HG02759 (cell line): ENCODE results near the gene CLDN34.

Source experiments
- ATAC-seq: cut with Tn5 transposase; IDR thresholded peaks from one replicate; pipeline ENCODE4 v1.9.1; 2021; ENCODE audit warnings: mild to moderate bottlenecking, moderate library complexity; ENCODE audit not compliant: unreplicated experiment

Gene CLDN34, protein sequence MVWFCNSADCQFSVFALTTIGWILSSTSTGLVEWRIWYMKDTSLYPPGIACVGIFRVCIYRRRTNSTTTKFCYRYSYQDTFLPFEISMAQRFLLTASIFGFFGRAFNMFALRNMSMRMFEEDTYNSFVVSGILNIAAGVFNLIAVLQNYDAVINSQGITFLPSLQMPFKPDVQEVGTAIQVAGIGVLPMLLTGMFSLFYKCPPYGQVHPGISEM

DNA sequence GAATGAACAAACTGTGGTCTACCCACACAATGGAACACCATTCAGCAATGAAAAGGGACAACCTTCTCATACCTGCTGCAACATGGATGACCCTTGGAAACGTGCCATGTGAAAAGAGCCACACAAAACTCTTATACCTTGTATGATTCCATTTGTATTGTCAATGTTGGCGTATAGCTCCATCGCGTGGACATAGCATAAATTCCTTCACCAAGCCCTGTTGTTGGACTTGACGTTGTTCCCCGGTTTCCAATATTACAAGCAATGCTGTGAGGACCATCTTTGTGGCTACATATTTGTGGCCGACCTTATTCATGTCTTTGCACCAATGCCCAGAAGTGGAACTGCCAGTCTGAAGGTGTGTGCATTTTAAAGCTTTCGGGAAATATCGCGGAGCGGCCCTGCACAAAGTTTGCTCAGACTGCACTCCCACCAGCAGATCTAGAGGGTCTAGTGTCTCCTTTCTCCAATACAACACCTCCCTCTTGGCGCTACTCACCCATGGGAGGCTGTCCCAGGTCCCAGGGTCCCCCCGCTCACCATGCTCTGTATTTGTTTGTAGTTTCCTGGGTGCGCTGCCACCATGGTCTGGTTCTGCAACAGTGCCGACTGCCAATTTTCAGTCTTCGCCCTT, at the start of gene CLDN34:
Gene CLDN34 (plus strand): TSS at position 584 of the 634 bp plus-strand sequence. CDS start 0 bp downstream, at position 584.
- no peak for ATAC-seq

DNA sequence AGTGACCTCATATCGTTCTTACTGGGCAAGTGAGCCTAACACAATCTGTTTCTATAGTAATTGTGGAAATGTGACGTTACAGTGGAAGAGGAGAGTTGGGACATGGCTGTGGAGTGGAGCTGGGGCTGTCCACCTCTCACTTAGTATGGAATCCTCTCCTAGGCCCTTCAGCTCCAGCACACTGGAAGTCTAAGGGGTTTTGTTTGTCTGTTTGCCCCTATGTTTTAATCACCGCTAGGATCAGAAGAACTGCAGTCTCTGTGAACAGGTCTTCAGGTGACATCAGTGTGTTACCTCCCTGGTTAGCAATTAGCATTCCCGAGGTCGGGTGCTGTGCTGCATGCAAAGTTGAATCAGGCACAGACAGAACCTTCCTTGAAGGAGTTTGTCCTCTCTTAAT, 49.3 kb upstream of the CLDN34 start:
- no peak for ATAC-seq

DNA sequence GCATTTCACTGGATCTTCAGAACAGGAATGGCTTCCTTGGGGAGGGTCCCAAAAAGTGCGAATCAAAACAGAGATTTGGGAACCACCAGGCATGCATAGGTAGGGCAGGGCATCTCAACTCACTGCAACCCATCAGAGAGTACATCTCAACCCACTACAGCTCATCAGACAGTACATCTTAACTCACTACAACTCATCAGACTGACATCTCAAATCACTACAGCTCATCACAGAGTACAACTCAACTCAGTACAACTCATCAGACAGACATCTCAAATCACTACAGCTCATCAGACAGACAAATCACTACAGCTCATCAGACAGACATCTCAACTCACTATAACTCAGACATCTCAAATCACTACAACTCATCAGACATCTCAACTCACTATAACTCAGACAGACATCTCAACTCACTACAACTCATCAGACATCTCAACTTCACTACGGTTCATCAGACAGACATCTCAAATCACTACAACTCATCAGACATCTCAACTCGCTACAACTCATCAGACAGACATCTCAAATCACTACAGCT, 47.5 kb upstream of the CLDN34 start:
- ATAC-seq, result no peak

DNA sequence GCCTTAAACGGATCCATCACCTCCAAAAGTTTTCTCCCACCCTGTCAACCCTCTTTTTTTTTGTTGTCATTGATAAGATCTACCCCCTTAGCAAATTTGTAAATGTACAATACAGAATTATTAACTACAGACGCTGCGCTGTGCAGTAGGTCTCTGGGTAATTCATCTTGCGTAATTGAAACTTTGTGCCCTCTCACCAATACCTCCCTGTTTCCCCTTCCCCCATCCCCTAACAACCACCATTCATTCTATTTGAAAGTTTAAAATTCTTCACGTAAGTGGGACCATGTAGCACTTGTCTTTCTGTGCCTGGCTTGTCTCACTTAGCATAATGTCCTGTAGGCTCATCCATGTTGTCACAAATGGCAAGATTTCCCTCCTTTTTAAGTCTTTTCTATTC, 45.8 kb upstream of the CLDN34 start:
- ATAC-seq, result no peak

DNA sequence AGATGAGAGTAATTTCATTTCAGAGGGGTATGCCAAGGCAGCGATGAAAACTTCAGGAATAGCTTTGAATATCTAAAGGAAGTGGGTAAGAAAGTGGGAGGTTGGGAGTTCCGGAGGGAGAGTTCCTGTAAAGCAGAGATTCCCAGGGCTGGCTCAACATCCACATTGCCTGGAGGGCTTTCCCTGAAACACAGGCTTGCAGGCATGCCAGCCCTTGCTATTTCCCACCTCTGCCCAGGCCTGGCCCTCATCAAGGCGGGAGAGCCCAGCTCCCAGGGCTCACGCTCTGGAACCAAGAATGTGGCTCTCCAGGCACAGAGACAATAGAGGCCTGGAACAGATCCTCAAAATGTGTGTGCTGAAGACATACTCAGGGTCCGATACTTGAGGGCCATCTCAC, 43.8 kb upstream of the CLDN34 start:
- no peak for ATAC-seq

DNA sequence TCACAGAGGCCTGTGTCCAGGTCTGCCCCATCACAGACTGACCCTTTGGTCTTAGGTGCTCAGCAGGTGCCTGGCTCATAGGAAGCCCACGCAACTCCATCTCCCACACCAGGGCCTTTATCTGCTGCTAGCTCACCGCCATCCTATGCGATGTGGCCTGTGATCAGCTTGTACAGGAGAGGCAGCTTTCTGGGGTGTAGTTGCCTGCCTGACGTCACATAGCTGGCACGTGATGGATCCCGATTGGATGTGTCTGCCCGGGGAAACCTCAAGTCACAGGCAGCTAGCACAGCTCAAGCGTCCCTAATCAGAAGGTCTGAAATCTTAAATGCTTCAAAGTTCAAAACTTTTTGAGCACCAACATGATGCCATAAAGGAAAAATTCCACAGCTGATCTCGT, 41.2 kb upstream of the CLDN34 start:
- ATAC-seq, result no peak

DNA sequence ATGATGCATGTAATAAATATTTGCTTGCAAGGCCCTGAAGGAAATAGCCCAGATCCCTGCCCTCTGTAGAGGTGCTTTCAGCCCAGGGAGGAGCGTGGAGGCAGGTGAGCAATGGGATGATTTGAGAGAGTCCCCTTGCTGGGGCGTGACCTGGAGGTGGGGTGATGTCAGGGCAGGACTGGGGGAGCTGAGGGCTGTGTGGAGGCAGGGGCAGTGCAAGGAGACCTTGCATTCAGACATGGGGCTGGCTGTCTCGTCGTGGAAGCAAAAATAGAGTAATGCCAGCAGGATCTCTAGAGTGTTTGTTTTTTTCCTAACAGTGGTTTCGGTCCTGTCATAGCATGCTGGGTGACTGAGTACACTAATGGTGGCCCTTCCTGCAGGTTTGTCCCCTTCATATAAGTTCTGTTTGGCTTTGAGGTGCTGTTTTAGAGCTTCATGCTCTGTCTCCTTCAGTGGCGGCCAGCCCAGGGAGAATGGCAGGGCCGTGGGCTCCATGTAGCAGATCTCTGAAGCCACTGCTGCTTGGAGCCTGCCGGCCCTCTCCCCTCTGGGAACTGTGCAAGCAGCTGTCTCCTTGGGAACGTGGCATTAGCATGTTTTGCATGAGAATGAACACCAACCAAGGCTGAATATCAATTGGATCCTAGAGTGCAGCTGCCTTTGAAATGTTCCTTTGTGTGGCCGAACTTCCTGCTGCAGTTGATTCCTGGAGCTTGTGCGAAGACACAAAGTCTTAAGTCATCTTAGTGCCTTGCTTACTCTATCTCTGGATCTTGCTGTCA, 39.3 kb upstream of the CLDN34 start:
- no peak for ATAC-seq

DNA sequence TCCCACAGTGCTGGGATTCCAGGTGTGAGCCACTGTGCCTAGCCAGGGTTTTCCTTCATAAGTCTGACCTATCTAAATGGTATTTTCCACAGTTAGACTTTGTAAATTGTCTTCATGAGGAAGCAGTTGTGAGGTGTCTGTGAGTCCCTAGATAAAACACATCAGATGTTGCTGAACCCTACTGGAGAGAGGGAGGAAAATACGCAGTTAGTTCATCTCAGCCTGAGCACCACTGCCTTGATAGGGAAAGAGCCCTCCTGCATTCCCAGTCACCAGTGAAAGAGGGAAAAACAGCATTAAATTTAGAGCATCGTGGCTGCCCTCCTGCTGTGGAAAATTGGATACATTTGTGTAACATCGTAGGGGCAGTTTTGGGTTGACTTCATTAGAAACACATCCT, 31.7 kb upstream of the CLDN34 start:
- no peak for ATAC-seq

DNA sequence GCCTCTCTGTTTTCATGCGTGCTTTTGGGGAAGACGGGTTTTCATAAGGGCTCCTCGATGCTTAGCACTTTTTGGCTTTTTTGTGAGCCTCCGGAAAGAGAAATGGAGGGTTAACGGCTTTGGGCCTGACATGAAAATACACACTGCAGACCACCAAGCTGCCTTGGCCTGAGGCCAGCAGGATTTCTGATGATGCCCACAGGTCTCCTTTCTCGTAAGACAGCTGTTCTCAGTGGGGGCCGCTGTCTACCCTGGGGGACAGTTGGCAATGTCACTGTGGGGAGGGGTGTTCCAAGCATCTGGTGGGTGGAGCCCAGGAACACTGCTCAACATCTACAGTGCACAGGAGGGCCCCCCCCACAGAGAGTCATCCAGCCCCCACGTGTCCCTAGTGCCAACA, 29.4 kb upstream of the CLDN34 start:
- no peak for ATAC-seq

DNA sequence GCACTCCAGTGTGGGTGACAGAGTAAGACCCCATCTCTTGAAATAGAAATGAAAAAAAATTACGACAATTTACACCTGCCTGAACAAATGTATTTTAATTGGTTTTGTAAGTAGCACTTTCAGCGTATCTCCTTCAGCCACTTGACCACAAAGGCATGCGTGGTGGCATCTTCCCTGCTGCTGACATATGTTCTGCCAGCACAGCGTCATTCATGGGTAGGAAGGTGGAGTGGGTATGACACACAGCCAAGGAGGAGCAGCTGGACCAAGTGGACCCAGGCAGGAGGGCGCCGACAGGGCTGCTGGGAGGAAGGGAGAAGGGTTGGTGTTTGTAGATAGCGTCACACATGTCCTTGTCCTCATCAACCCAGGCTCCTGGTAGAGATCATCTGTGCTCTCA, 28.6 kb upstream of the CLDN34 start:
- no peak for ATAC-seq

DNA sequence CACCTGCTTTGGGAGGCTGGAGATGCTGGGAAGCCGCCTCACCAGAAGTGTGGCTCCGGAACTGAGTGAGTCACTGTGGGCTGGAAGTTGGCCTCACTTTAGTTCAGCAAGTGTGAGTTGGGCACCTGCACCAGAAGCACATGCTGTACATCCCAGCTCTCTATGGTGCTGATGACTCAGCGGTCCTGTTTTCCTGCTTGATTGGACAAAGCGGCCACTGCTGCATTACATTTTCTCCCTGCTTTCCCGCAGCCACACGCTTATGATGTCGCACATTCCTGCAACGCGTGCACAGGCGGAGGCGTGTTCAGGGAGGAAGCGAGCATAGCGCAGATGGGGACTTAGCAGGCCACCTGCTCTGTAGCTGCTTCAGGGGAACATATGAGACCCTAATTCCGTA, 26.7 kb upstream of the CLDN34 start:
- ATAC-seq, result no peak

DNA sequence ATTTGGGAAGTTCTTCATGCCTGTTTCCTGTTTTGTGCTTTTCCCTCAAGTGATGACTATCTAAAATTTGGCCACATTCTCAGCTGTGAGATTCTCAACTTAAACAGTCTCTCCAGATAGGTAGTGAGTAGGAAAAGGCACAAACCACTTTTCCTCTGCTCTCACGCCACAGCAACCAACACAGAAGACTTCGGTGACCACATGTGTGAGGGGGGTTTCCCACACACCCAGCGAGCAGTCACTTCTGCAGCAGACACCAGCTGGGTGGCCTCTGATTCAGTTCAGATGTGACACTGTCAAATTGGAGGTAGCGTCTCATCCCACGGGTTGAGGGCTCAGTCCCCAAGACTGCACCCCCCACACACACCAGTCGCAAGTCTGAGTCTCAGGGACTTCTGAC, 25.1 kb upstream of the CLDN34 start:
- peak; percentile 97 for ATAC-seq

DNA sequence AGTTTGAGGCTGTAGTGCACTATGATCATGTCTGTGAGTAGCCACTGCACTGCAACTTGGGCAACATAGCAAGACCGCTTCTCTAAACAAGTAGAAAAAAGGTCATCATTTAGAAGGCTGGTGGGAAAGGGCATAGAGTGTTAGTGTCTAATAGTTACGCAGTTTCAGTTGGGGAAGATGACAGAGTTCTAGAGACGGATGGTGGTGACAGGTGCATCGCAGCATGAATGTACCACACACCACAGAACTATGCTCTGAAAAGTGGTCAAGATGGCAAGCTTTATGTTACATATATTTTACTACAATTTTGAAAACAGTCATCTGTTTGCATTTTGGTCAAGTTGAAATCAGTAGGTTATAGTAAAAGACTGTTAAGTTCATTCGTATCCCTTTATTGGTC, 23.7 kb upstream of the CLDN34 start:
- ATAC-seq, result no peak

DNA sequence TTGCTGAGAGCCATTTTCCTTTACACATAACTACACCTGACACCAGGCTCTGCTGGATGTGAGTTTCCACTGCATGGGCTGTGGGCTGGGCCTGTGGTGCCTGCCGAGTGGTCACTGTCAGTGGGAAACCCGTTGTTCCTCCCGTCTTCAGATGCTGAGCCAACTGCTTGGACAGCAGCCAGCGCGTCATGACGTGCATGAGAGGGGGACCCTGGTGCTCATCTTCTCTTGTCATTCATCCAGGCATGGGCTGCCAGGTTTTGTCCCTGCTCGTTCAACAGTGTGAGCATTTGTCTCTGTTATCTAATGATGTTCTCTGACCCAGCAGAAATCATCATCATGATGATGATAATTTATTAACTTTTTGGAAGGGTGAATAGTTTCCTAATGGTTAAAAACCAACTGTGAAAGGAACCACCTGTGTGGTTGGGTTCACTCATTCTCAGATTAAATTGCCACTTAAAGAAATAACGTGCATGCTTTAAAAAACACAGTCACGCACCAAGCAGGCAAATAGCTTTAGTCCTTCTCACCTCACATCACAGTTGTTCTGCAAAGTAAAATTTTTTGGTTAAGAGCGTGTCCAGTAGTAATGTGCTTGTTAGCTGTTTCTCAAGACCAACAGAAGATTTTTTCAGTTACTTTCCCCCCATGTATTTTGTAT, 19.9 kb upstream of the CLDN34 start:
- ATAC-seq, result no peak

DNA sequence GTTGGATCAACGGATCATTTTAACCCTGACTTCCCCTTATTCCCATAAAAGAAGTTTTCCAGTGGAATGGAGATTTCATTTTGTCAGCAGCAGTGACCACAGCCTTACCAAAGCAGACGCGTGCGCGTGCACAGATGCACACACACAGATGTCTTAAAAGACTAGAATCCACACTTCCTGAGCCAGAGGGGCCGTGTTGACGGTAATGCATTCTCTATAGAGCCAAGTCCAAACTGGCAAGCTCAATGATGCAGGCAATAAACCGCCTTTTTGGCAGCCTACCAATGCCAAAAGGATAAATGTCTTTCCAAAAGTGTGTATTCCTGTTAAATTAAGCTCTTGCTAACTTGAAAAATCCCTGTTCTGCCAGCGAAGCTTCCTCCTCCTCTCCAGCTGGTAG, 18.8 kb upstream of the CLDN34 start:
- ATAC-seq, result no peak

DNA sequence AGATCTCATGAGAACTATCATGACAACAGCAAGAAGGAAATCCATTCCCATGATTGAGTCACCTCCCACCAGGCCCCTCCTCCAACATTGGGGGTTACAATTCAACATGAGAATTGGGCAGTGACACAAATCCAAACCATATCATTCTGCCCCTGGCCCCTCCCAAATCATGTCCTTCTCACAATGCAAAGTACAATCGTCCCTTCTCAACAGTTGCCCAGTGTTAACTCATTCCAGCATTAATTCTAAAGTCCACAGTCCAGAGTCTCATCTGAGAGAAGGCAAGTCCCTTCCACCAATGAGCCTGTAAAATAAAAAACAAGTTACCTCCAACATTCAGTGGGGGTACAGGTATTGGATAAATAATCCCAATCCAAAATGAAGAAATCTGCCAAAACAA, 14.9 kb upstream of the CLDN34 start:
- no peak for ATAC-seq

DNA sequence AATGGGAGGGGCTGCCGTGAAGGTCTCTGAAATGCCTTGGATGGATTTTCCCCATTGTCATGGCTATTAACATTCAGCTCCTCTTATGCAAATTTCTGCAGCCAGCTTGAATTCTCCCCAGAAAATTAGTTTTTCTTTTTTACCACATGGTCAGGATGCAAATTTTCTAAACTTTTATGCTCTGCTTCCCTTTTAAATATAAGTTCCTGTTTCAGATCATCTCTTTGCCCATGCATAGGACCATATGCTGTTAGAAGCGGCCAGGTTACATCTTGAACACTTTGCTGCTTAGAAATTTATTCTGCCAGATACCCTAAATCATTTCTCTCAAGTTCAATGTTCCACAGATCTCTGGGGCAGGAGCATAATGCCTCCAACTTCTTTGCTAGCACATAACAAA, 13.8 kb upstream of the CLDN34 start:
- no peak for ATAC-seq

DNA sequence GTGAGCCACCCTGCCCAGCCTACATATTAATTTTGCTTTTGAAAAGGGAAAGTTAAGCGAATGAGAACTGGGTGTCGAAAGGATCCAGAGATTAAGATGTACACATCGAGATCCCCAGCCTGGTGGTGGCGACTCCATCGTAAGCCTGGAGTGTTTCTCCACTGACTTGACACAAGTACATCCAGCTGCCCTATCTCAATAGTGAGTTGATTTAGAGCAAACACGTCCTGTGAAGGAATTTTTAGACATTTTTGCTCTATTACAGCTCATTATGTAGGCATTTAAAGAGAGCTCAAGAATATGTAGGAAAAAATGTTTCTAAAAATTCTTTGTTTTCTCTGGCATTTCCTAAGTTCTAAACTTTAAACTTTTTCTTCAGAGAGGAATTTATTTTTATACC, 11.7 kb upstream of the CLDN34 start:
- ATAC-seq, result no peak

DNA sequence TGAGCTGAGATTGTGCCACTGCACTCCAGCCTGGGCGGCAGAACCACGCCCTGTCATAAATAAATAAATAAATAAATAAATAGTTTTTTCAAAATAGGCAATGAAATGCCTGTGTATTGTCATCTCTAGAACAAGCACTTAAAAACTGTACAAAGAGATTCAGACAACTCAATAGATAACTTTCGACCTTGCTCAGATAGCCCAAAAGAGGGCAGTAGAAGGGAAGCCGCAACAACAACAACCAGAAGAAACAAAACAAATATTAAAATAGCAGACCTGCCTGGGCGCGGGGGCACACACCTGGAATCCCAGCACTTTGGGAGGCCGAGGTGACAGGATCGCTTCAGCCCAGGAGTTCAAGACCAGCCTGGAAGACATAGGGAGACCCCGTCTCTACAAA, 9.4 kb upstream of the CLDN34 start:
- no peak for ATAC-seq

DNA sequence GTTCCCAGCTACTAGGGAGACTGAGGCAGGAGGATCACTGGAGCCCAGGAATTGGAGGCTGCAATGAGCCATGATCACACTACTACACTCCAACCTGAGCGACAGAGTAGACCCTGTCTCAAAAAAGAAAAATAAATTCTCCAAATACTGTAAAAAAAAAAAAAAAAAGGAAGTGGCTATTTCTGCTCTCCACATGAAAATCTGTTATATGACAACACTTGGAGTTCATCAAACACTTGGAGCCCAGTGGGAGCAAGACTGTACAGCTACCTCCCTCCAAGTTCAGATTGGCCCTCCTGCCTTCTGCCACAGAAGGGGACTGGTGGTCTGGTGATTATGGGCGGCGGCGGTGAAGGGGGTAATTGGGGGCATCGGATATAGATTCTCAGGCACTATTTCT, 9.0 kb upstream of the CLDN34 start:
- ATAC-seq, result no peak

DNA sequence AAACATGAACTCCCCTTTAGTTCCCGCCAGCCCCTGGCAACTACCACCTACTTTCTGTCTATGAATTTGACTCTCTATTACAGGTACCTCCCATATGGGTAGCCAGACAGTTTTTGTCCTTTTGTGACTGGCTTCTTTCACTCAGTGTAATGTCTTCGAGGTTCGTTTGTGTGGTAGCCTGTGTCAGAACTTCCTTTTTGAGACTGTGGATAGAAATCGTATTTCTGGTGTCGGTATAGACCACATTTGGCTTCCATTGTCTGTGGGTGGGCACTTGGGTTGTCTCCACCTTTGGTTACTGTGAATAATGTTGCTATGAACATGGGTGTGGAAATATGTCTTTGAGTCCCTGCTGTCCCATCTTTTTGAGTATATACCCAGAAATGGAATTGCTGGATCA, 5.4 kb upstream of the CLDN34 start:
- ATAC-seq, result no peak

DNA sequence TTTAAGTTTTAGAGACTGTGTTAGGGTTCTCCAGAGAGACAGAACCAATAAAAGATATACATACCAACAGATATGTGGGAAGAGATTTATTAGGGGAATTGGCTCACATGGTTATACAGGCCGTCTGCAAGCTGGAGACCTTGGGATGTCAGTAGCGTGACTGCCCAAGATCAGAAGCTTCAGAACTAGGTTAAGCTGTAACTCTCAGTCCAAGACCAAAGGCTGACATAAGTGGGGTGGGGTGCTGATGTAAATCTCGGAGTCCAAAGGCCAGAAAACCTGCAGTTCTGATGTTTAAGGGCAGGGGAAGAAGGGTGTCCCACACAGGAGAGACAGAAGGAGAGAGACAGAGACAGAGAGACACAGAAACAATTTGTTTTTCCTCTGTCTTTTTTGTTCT, 10.5 kb downstream of the CLDN34 start:
- no peak for ATAC-seq
